ENCODE data around the gene GPR176.

GPR176 gene

DNA sequence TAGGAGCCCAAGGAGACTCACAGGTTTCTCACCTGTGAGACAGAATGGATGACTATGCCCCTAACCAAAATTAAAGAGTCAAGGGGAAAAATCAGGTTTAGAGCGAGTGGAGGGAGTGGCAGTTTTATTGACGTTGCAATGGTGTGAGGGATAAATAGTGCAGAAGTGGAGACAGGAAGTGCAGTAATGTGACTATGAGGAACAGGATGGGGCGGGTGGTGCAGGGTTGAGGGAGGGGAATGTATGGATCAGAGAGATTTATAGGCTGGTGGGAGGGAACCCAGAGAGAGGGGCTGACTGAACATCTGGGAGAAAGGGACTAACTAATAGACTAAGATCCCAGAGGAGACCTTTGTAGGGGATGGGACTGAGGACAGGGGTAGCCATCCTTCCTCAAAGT is 40.3 kb upstream of the GPR176 start:
- DNase-seq (ENCODE audit: low read depth), result no peak
- H3K4me3 ChIP-seq (ENCODE audit: low read depth, low read length), result no peak overlapping the region
- TF ChIP-seq, protein P1, sequence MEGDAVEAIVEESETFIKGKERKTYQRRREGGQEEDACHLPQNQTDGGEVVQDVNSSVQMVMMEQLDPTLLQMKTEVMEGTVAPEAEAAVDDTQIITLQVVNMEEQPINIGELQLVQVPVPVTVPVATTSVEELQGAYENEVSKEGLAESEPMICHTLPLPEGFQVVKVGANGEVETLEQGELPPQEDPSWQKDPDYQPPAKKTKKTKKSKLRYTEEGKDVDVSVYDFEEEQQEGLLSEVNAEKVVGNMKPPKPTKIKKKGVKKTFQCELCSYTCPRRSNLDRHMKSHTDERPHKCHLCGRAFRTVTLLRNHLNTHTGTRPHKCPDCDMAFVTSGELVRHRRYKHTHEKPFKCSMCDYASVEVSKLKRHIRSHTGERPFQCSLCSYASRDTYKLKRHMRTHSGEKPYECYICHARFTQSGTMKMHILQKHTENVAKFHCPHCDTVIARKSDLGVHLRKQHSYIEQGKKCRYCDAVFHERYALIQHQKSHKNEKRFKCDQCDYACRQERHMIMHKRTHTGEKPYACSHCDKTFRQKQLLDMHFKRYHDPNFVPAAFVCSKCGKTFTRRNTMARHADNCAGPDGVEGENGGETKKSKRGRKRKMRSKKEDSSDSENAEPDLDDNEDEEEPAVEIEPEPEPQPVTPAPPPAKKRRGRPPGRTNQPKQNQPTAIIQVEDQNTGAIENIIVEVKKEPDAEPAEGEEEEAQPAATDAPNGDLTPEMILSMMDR (conservative IDR thresholded peaks at IDR 0.05; ENCODE audit: low read depth, low read length), result no peak

DNA sequence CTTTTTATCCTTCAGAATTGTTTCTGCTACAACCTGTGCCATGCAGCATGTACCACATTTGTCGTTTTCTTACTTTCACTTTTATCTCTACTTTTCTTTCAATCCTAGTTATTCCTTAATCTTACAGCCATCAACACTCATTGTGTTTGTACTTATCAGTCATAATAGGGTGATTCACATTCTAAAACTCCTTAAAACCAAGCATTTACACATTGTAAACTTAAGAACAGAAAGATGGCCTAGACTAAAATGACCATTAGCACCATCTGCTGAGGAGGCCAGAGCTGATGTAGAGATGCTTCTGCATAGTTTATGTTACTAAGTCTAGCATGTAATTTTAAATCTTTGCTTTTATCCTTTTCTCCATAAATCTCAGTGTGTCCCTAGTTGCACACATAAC is 39.3 kb upstream of the GPR176 start:
- no peak overlapping the region for H3K4me3 ChIP-seq (ENCODE audit: low read depth, low read length)
- no peak for DNase-seq (ENCODE audit: low read depth)
- TF ChIP-seq, protein P1 (conservative IDR thresholded peaks at IDR 0.05; ENCODE audit: low read depth, low read length), result no peak

DNA sequence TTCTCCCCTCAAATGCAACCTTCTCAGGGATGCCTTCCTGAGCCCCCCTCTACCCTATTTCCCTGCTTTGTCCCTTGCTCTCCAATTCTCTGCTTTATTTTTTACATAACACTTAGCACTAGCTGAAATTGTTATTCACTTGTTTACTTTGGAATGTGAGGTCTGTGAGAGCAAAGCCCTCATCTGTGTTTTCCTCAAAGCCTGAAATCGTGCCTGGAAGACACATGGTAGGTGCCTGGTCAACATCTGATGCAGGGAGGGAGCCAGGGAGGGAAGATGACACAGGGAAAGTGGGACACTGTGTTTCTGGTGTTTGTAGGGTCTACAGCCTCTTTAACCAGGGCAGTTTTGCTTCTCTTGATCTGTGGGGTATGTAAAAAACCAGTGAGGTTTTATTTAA is 37.4 kb upstream of the GPR176 start:
- TF ChIP-seq, protein P1 (conservative IDR thresholded peaks at IDR 0.05; ENCODE audit: low read depth, low read length), result no peak
- DNase-seq (ENCODE audit: low read depth), result no peak
- no peak overlapping the region for H3K4me3 ChIP-seq (ENCODE audit: low read depth, low read length)

DNA sequence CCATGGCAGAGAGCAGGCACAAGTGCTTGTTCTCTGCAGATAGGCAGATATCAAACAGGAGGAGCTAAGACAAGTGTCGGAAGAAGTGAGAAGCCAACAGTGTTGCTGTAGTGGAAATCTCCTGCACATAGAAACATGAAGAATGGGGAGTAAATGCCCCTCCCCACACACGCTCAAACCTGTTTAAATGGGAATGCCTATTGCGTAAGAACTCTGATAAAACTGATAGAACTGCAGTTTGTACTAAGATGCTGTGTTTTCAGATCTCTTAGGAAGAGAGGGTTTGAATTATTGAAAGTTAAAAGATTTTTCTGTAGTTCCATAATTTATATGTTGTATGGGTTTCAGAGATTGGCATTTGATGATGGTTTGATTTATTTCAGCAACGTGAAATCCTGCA is 33.5 kb upstream of the GPR176 start:
- no peak for DNase-seq (ENCODE audit: low read depth)
- TF ChIP-seq, protein P1 (conservative IDR thresholded peaks at IDR 0.05; ENCODE audit: low read depth, low read length), result no peak
- H3K4me3 ChIP-seq (ENCODE audit: low read depth, low read length), result no peak overlapping the region

DNA sequence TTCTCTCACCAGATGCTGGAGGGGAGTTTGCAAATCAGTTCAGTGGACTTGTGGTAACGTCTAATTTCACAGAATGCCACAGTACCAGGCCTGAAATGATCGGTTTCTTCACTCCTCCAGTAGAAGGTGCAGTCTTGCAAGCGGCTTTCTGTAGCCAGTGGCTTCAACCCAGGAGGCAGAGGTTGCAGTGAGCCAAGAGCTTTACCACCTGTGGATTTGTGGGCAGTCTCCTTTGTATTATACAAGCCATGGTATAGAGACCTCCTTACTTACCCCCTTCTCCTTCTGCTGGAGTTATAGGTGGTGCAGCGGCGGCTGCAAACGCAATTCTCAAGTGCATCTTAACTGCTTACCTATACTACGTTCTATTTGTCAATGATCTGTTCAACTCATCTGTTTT is 31.5 kb upstream of the GPR176 start:
- TF ChIP-seq, protein P1 (conservative IDR thresholded peaks at IDR 0.05; ENCODE audit: low read depth, low read length), result no peak
- no peak for DNase-seq (ENCODE audit: low read depth)
- H3K4me3 ChIP-seq (ENCODE audit: low read depth, low read length), result no peak overlapping the region

DNA sequence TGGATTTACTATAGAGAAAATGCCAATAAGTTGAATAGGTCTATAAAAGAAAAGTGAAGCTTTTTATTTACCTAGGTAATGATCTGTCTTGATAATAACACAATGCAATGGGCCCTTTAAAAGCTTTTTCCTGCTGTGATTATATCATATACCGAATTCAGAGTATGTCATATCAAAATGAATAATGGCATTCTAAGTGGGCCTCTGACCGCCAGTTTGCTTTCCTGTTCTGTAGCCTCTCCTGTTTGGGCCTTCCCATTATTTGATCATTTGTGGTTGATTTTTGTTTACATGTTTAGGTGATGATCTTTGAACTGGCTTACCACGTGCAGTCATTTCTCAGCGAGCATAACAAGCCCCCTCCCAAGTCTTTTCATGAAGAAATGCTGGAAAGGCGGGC is 28.8 kb upstream of the GPR176 start:
- DNase-seq (ENCODE audit: low read depth), result no peak
- TF ChIP-seq, protein P1 (conservative IDR thresholded peaks at IDR 0.05; ENCODE audit: low read depth, low read length), result no peak
- H3K4me3 ChIP-seq (ENCODE audit: low read depth, low read length), result no peak overlapping the region

DNA sequence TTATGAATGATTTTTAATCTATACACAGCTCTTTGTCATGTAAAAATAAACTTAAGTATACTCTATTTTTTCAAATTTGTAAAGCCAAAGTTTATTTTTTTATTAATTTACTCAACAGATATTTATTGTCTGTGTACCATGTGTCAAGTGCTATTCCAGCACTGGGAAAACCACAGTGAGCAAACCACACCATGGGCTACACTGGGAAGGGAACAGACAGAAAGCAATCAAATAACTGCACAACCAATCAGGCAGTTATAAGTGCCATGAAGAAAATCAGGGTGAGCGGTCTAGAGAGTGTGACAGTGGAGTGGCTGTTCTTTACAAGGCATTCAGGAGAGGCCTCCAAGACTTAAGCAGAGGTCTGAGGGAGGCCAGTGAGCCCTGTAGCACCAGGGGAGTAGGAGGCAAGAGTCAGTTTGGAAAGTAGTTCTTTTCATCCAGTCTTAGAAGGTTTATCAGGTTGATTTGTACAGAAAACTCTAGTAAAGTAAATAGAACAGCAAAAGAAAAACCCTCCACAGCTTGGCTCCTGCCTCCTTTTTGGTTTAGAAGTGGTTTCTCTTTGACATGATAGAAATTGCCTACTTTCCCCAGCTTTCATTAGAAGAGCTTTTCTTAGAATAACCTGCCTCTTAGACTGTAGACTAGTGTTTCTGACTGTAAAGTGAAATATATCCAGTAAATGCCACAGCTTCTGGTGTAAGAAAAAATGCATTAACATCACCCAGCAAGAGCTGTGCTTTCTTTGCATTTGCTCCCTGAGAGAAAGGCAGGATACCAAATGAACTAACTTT is 27.5 kb upstream of the GPR176 start:
- TF ChIP-seq, protein P1 (conservative IDR thresholded peaks at IDR 0.05; ENCODE audit: low read depth, low read length), result no peak
- no peak overlapping the region for H3K4me3 ChIP-seq (ENCODE audit: low read depth, low read length)
- DNase-seq (ENCODE audit: low read depth), result no peak

Data from choroid plexus epithelial cell (primary cell).